ENCODE measurements around the gene USP6NL.

USP6NL gene

DNA sequence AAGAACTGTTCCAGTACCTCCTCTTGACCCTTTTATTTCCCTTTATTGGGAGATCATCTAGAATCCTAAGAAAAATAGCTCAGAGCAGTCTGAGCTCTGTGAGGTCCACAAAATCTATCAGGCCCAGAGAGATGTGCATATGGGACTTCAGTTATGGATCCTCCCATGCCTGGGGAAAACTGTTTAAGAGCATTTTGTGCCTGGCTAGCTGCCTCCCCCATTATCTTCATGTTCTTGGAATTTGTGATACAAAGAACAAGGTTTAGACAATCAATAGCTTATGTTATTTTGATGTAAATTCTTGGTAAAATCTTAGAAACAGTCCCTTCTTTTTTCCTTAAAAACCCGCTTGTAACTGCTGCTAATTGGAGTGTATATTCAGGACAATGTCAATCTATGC lies 75.2 kb downstream of the USP6NL start:
- Histone ChIP-seq H3K9ac (ENCODE audit: low read depth, low read length, poor library complexity) (no peak overlapping the region), H3K79me1 (ENCODE audit: low read depth, low read length) (peaks cover 6% of the 10 kb centered on the region), H3K27ac (replicated peaks; ENCODE audit: low read length) (no peak overlapping the region), H3K18ac (ENCODE audit: low read length) (no peak overlapping the region), H3K27me3 (ENCODE audit: control insufficient read depth in 3 of 3, insufficient read depth in 3 of 3, low read depth in 1 of 3, low read length in 3 of 3) (no peaks in the 10 kb centered on the region), H3K14ac (ENCODE audit: low read length) (no peak overlapping the region), H3K4me1 (ENCODE audit: control insufficient read depth in 2 of 2, insufficient read depth in 1 of 2, low read depth in 1 of 2, low read length in 2 of 2) (peaks cover 9 to 15% of the 10 kb centered on the region in 2 donors), H3K9me3 (replicated peaks in 1 of 2; ENCODE audit: control insufficient read depth in 2 of 2, insufficient read depth in 1 of 2, low read depth in 1 of 2, low read length in 2 of 2) (no peaks in the 10 kb centered on the region), H2BK12ac (ENCODE audit: low read length) (no peak overlapping the region), H3K4me3 (ENCODE audit: low read length in 2 of 2) (no peak overlapping the region), H2BK15ac (ENCODE audit: low read length) (no peak overlapping the region), H2AFZ (ENCODE audit: low read length) (no peak overlapping the region), H3K36me3 (replicated peaks in 1 of 2; ENCODE audit: control insufficient read depth in 2 of 2, insufficient read depth in 2 of 2, low read length in 2 of 2) (peaks cover 0 to 2% of the 10 kb centered on the region in 2 donors), H3K4me2 (ENCODE audit: insufficient read depth, low read length, poor library complexity, severe bottlenecking) (no peak overlapping the region), H2AK5ac (ENCODE audit: low read depth, low read length) (no peak overlapping the region), H4K91ac (ENCODE audit: low read depth, low read length, poor library complexity) (no peak overlapping the region), H2BK5ac (ENCODE audit: low read length) (no peak overlapping the region), H3K4ac (ENCODE audit: low read length) (no peak overlapping the region), H2BK120ac (ENCODE audit: low read depth, low read length) (no peak overlapping the region), H4K8ac (ENCODE audit: low read depth, low read length) (no peak overlapping the region), H3K23ac (ENCODE audit: low read depth, low read length, poor library complexity) (no peak overlapping the region)
- no peak for DNase-seq (ENCODE audit: low spot score)
- WGBS, 2 donors (ENCODE audit: extremely low coverage in 2 of 2, insufficient read length in 2 of 2, insufficient replicate concordance in 1 of 2), result no CpG with 5 or more reads among the region's 1 CpG

DNA sequence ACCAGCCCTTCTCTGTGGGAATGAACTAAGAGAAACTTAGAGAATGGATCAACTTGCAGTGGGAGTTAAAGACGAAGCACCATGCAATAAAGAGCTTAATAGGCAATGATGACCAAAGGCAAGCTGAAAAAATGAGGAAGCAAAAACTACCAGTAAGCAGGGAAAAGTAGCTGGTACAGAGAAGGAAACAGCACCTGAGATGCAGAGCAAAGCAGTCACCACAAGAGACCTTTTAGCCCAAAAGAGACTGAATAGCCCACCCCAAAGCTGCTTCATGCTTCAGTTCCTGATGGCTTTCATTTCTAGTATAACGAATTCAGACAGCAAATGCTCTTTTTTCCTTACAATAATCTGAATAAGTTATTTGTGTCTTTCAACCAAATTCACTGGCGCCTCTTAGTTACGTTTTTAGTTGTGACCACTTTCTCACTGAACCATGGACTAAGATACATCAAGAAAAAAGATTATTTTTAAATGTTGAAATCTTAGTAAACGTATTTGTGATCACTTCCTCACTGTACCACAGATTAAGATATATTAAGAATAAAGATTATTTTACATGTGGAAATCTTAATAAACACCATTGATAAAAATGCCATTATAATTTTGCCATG lies 76.0 kb downstream of the USP6NL start:
- Histone ChIP-seq H2BK15ac (ENCODE audit: low read length) (no peak overlapping the region), H3K79me1 (ENCODE audit: low read depth, low read length) (peaks cover 6% of the 10 kb centered on the region), H3K23ac (ENCODE audit: low read depth, low read length, poor library complexity) (no peak overlapping the region), H2AK5ac (ENCODE audit: low read depth, low read length) (no peak overlapping the region), H3K4me3 (ENCODE audit: low read length in 2 of 2) (no peak overlapping the region), H3K4ac (ENCODE audit: low read length) (no peak overlapping the region), H2BK120ac (ENCODE audit: low read depth, low read length) (no peak overlapping the region), H3K18ac (ENCODE audit: low read length) (no peak overlapping the region), H3K36me3 (replicated peaks in 1 of 2; ENCODE audit: control insufficient read depth in 2 of 2, insufficient read depth in 2 of 2, low read length in 2 of 2) (peaks cover 0 to 2% of the 10 kb centered on the region in 2 donors), H2BK12ac (ENCODE audit: low read length) (no peak overlapping the region), H3K4me2 (ENCODE audit: insufficient read depth, low read length, poor library complexity, severe bottlenecking) (no peak overlapping the region), H2BK5ac (ENCODE audit: low read length) (no peak overlapping the region), H3K9ac (ENCODE audit: low read depth, low read length, poor library complexity) (no peak overlapping the region), H3K27ac (replicated peaks; ENCODE audit: low read length) (no peak overlapping the region), H3K4me1 (ENCODE audit: control insufficient read depth in 2 of 2, insufficient read depth in 1 of 2, low read depth in 1 of 2, low read length in 2 of 2) (peaks cover 9 to 15% of the 10 kb centered on the region in 2 donors), H4K8ac (ENCODE audit: low read depth, low read length) (no peak overlapping the region), H3K14ac (ENCODE audit: low read length) (no peak overlapping the region), H4K91ac (ENCODE audit: low read depth, low read length, poor library complexity) (no peak overlapping the region), H2AFZ (ENCODE audit: low read length) (no peak overlapping the region), H3K27me3 (ENCODE audit: control insufficient read depth in 3 of 3, insufficient read depth in 3 of 3, low read depth in 1 of 3, low read length in 3 of 3) (no peaks in the 10 kb centered on the region), H3K9me3 (replicated peaks in 1 of 2; ENCODE audit: control insufficient read depth in 2 of 2, insufficient read depth in 1 of 2, low read depth in 1 of 2, low read length in 2 of 2) (no peaks in the 10 kb centered on the region)
- no CpG with 5 or more reads among the region's 5 CpGs for WGBS, 2 donors (ENCODE audit: extremely low coverage in 2 of 2, insufficient read length in 2 of 2, insufficient replicate concordance in 1 of 2)
- no peak for DNase-seq (ENCODE audit: low spot score)

DNA sequence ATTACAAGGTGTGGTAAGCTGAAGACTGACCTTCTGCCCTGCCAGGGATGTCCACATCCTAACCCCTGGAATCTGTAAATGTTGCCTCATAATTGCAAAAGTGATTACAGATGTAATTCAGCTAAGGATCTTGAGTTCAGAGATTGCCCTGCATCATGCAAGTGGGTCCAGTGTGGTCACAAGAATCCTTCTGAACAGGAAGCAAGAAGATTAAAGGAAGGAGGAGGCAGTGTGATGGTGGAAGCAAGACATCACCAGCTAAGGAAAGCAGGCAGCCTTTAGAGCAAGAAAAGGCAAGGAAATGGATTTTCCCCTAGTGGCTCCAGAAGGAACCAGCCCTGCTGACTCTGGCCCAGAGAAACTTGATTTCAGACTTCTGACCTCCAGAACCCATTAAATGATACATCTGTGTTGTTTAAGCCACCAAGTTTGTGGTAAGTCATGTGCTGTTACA lies 78.1 kb downstream of the USP6NL start:
- DNase-seq (ENCODE audit: low spot score), result no peak

DNA sequence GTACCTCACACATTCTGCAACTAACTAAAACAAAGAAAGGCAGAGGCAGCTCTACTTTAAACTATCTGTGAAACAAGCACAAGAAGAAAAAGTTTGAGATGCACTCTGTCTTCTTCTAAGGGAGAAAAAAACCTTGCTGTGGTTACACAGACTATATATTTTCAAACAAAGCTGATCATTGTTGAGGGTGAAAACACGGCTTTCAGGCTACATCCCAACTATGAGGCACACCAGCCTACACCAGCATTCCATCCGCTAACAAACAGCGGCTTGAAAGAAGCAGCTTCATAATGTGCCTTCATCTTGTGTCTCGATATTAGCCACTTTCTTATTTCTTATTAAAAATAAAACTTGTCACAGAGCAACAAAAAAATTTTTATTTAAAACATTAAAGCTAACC lies 79.1 kb downstream of the USP6NL start:
- H2AFZ ChIP-seq (ENCODE audit: low read length), result no peak overlapping the region
- H3K27me3 ChIP-seq (ENCODE audit: control insufficient read depth in 3 of 3, insufficient read depth in 3 of 3, low read depth in 1 of 3, low read length in 3 of 3), result no peaks in the 10 kb centered on the region
- H3K4me1 ChIP-seq (ENCODE audit: control insufficient read depth in 2 of 2, insufficient read depth in 1 of 2, low read depth in 1 of 2, low read length in 2 of 2), result peaks cover 9 to 11% of the 10 kb centered on the region in 2 donors
- H3K79me1 ChIP-seq (ENCODE audit: low read depth, low read length), result peaks cover 3% of the 10 kb centered on the region
- no peak overlapping the region for H2BK12ac ChIP-seq (ENCODE audit: low read length)
- H3K36me3 ChIP-seq (replicated peaks in 1 of 2; ENCODE audit: control insufficient read depth in 2 of 2, insufficient read depth in 2 of 2, low read length in 2 of 2), result peaks cover 0 to 2% of the 10 kb centered on the region in 2 donors
- no peak overlapping the region for H3K4me3 ChIP-seq (ENCODE audit: low read length in 2 of 2)
- H3K4ac ChIP-seq (ENCODE audit: low read length), result no peak overlapping the region
- H3K9ac ChIP-seq (ENCODE audit: low read depth, low read length, poor library complexity), result no peak overlapping the region
- no peak overlapping the region for H2BK120ac ChIP-seq (ENCODE audit: low read depth, low read length)
- no peak overlapping the region for H2BK5ac ChIP-seq (ENCODE audit: low read length)
- no peak overlapping the region for H3K14ac ChIP-seq (ENCODE audit: low read length)
- no CpG with 5 or more reads among the region's 4 CpGs for WGBS, 2 donors (ENCODE audit: extremely low coverage in 2 of 2, insufficient read length in 2 of 2, insufficient replicate concordance in 1 of 2)
- H4K91ac ChIP-seq (ENCODE audit: low read depth, low read length, poor library complexity), result no peak overlapping the region
- no peaks in the 10 kb centered on the region for H3K9me3 ChIP-seq (replicated peaks in 1 of 2; ENCODE audit: control insufficient read depth in 2 of 2, insufficient read depth in 1 of 2, low read depth in 1 of 2, low read length in 2 of 2)
- H2BK15ac ChIP-seq (ENCODE audit: low read length), result no peak overlapping the region
- no peak overlapping the region for H3K18ac ChIP-seq (ENCODE audit: low read length)
- H2AK5ac ChIP-seq (ENCODE audit: low read depth, low read length), result no peak overlapping the region
- no peak overlapping the region for H3K4me2 ChIP-seq (ENCODE audit: insufficient read depth, low read length, poor library complexity, severe bottlenecking)
- H3K23ac ChIP-seq (ENCODE audit: low read depth, low read length, poor library complexity), result no peak overlapping the region
- H4K8ac ChIP-seq (ENCODE audit: low read depth, low read length), result no peak overlapping the region
- H3K27ac ChIP-seq (replicated peaks; ENCODE audit: low read length), result no peak overlapping the region
- DNase-seq (ENCODE audit: low spot score), result no peak

More for the DNA sequence above, 78.1 kb downstream of the USP6NL start:
- no peaks in the 10 kb centered on the region for H3K36me3 ChIP-seq (replicated peaks in 1 of 2; ENCODE audit: control insufficient read depth in 2 of 2, insufficient read depth in 2 of 2, low read length in 2 of 2)
- peaks cover 3% of the 10 kb centered on the region for H3K79me1 ChIP-seq (ENCODE audit: low read depth, low read length)
- H3K9me3 ChIP-seq (replicated peaks in 1 of 2; ENCODE audit: control insufficient read depth in 2 of 2, insufficient read depth in 1 of 2, low read depth in 1 of 2, low read length in 2 of 2), result no peaks in the 10 kb centered on the region
- no peak overlapping the region for H3K4me2 ChIP-seq (ENCODE audit: insufficient read depth, low read length, poor library complexity, severe bottlenecking)
- no peak overlapping the region for H2BK12ac ChIP-seq (ENCODE audit: low read length)
- no peak overlapping the region for H4K8ac ChIP-seq (ENCODE audit: low read depth, low read length)
- H3K4me1 ChIP-seq (ENCODE audit: control insufficient read depth in 2 of 2, insufficient read depth in 1 of 2, low read depth in 1 of 2, low read length in 2 of 2), result peaks cover 9 to 11% of the 10 kb centered on the region in 2 donors
- no peak overlapping the region for H2AK5ac ChIP-seq (ENCODE audit: low read depth, low read length)
- no peak overlapping the region for H4K91ac ChIP-seq (ENCODE audit: low read depth, low read length, poor library complexity)
- no peaks in the 10 kb centered on the region for H3K27me3 ChIP-seq (ENCODE audit: control insufficient read depth in 3 of 3, insufficient read depth in 3 of 3, low read depth in 1 of 3, low read length in 3 of 3)
- H3K23ac ChIP-seq (ENCODE audit: low read depth, low read length, poor library complexity), result no peak overlapping the region
- no peak overlapping the region for H3K14ac ChIP-seq (ENCODE audit: low read length)
- no peak overlapping the region for H3K4ac ChIP-seq (ENCODE audit: low read length)
- no peak overlapping the region for H2AFZ ChIP-seq (ENCODE audit: low read length)
- H3K4me3 ChIP-seq (ENCODE audit: low read length in 2 of 2), result no peak overlapping the region
- no peak overlapping the region for H2BK5ac ChIP-seq (ENCODE audit: low read length)
- H2BK120ac ChIP-seq (ENCODE audit: low read depth, low read length), result no peak overlapping the region
- no peak overlapping the region for H3K18ac ChIP-seq (ENCODE audit: low read length)
- no peak overlapping the region for H3K27ac ChIP-seq (replicated peaks; ENCODE audit: low read length)
- no peak overlapping the region for H2BK15ac ChIP-seq (ENCODE audit: low read length)
- H3K9ac ChIP-seq (ENCODE audit: low read depth, low read length, poor library complexity), result no peak overlapping the region
